Activated CD4-positive, alpha-beta T cell treated with anti-CD3 and anti-CD28 coated beads, Interleukin-2, amount 10 ng/mL, durations not matched to agents 7 days and 5 days (primary cell): ENCODE data around the gene CHCHD4. TPM values are rescaled to one million over a fixed set of nuclear protein-coding genes. Genes with fewer than 3 reads are reported as not detected.
"Not testable (repeated sequence)": the region's sequence is repeated elsewhere in the genome, so short reads cannot be mapped to it uniquely, and the experiment has no call there.

Source experiments
- CTCF ChIA-PET: fragments of 350-600 bp; sonication (Branson Sonifier 250); formaldehyde crosslinking; loops from one replicate; lab custom pipeline; 2021; ENCODE audit warnings: antibody characterized with exemption; lab: Charles Lee
- POLR2A ChIA-PET: fragments of 350-600 bp; sonication (Branson Sonifier 250); formaldehyde crosslinking; loops from one replicate; lab custom pipeline; 2021; ENCODE audit warnings: antibody characterized with exemption; lab: Charles Lee
- DNase-seq: peaks from one replicate; pipeline ENCODE4 v3.0.0-alpha.2; 2020
- H3K27ac Mint-ChIP-seq: one replicate; pipeline ENCODE4 v1.8.0; 2021; ENCODE audit warnings: mild to moderate bottlenecking, moderate library complexity, mixed read lengths
- H3K27me3 Mint-ChIP-seq: one replicate; pipeline ENCODE4 v1.8.0; 2021; ENCODE audit warnings: mixed read lengths
- H3K36me3 Mint-ChIP-seq: one replicate; pipeline ENCODE4 v1.8.0; 2021; ENCODE audit warnings: low read depth, mixed read lengths
- H3K4me1 Mint-ChIP-seq: one replicate; pipeline ENCODE4 v1.8.0; 2021; ENCODE audit warnings: mixed read lengths
- H3K4me3 Mint-ChIP-seq: one replicate; pipeline ENCODE4 v1.8.0; 2021; ENCODE audit warnings: mild to moderate bottlenecking, moderate library complexity, mixed read lengths
- H3K9me3 Mint-ChIP-seq: one replicate; pipeline ENCODE4 v1.8.0; 2021; ENCODE audit warnings: mixed read lengths
- total RNA-seq, 2 experiments: library from RNA; stranded (reverse); gene quantifications; one replicate each; pipeline ENCODE4 v1.2.3, GENCODE V29; 2021

CHCHD4 gene
- total RNA-seq, 2 experiments from 2014 or later: 12.7 to 13.2 TPM

DNA sequence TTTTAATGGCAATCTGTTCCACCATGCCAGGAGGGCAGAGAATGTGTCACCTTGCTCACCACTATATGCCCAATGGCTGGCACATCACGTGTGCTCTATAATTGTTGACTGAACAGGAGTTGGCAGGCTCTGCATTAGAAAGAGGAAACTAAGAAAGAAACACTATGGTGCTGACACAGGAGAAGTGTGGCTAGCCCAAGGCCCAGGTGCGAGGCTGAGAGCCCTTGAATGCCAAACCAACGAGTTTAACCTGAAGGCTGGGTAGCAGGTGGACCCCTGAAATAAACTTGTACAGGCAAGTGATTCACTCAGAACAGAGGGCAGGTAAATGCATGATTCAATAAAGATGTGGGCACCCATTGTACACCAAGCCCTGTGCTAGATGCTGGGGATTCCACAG is 2.4 kb downstream of the CHCHD4 start:
- peaks cover 22% of the 10 kb centered on the region for H3K36me3 Mint-ChIP-seq
- ChIA-PET CTCF (interaction anchor here (1.1 to 1.6 kb wide), 2 partner anchors 12 to 57 kb away, joined by 3 read pairs; partner anchors contain the start of genes LSM3 and XPC), POLR2A (no interaction called here)
- no peak for DNase-seq
- H3K4me1 Mint-ChIP-seq: peaks cover 54% of the 10 kb centered on the region
- no peaks in the 10 kb centered on the region for H3K27me3 Mint-ChIP-seq
- peak overlapping the region; percentile 11 for H3K27ac Mint-ChIP-seq
- H3K9me3 Mint-ChIP-seq: no peaks in the 10 kb centered on the region
- peak overlapping the region; percentile 95 for H3K4me3 Mint-ChIP-seq

- DNase-seq: no peak
- ChIA-PET POLR2A (no interaction called here), CTCF (interaction anchor here (1.1 to 1.6 kb wide), 3 partner anchors 12 to 57 kb away, joined by 3 read pairs; partner anchors contain the start of genes LSM3 and XPC)
- no peak overlapping the region for H3K27ac Mint-ChIP-seq
- peaks cover 50% of the 10 kb centered on the region for H3K4me1 Mint-ChIP-seq
- H3K9me3 Mint-ChIP-seq: no peaks in the 10 kb centered on the region
- no peaks in the 10 kb centered on the region for H3K27me3 Mint-ChIP-seq
- H3K4me3 Mint-ChIP-seq: no peak overlapping the region
- peaks cover 22% of the 10 kb centered on the region for H3K36me3 Mint-ChIP-seq
These were observed 2.8 kb downstream of the CHCHD4 start for GRCh38 chr3:14121859-14122258.

GRCh38 chr3:14120921-14121448 is 3.7 kb downstream of the CHCHD4 start:
- H3K4me3 Mint-ChIP-seq, POLR2A ChIA-PET, H3K9me3 Mint-ChIP-seq, H3K27me3 Mint-ChIP-seq, DNase-seq: not testable (repeated sequence)
- H3K4me1 Mint-ChIP-seq: peaks cover 41% of the 10 kb centered on the region
- CTCF ChIA-PET: interaction anchor here (1.2 to 1.6 kb wide), 2 partner anchors 13 to 57 kb away, joined by 3 read pairs; partner anchors contain the start of genes LSM3 and XPC
- H3K36me3 Mint-ChIP-seq: peaks cover 21% of the 10 kb centered on the region
- peak overlapping the region; percentile 16 for H3K27ac Mint-ChIP-seq

GRCh38 chr3:14120111-14120920 is 4.4 kb downstream of the CHCHD4 start:
- CTCF ChIA-PET: interaction anchor here (1.6 kb wide), 1 partner anchor 14 kb away, joined by 3 read pairs; no protein-coding TSS in a partner anchor

DNA sequence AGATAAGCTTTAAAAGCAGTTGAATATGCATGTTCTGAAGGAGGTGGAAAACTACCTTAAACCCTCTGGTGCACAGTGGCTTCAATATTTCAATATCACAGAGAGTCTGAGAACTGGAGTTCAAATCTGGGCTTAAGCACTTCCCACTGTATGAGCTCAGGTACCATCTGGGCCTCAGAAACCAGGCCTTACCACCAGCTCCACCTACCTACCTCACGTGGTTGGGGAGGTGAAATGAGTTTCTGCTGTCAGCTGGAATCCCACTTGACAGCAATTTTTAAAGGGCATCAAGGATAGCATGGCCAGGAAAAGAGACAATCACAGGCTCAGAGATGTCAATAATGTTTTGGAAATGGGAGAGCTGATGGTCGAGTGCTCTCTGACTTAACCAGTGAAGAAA is 5.0 kb downstream of the CHCHD4 start:
- Mint-ChIP-seq H3K27me3 (no peaks in the 10 kb centered on the region), H3K4me1 (peaks cover 38% of the 10 kb centered on the region), H3K4me3 (no peak overlapping the region), H3K36me3 (peaks cover 23% of the 10 kb centered on the region), H3K9me3 (no peaks in the 10 kb centered on the region), H3K27ac (no peak overlapping the region)
- DNase-seq: no peak
- ChIA-PET CTCF (no interaction called here), POLR2A (no interaction called here)

More at GRCh38 chr3:14120111-14120920, 4.4 kb downstream of the CHCHD4 start:
- POLR2A ChIA-PET: no interaction called here
- no peak overlapping the region for H3K4me3 Mint-ChIP-seq
- no peak for DNase-seq
- no peaks in the 10 kb centered on the region for H3K9me3 Mint-ChIP-seq
- no peaks in the 10 kb centered on the region for H3K27me3 Mint-ChIP-seq
- peaks cover 23% of the 10 kb centered on the region for H3K36me3 Mint-ChIP-seq
- peaks cover 38% of the 10 kb centered on the region for H3K4me1 Mint-ChIP-seq
- H3K27ac Mint-ChIP-seq: no peak overlapping the region

- CTCF ChIA-PET: interaction anchor here (0.5 to 1.3 kb wide), 3 partner anchors 12 to 213 kb away, joined by 3 to 4 read pairs (median 3); no protein-coding TSS in a partner anchor
- POLR2A ChIA-PET: no interaction called here
- peaks cover 36% of the 10 kb centered on the region for H3K4me1 Mint-ChIP-seq
- no peaks in the 10 kb centered on the region for H3K27me3 Mint-ChIP-seq
- peaks cover 23% of the 10 kb centered on the region for H3K36me3 Mint-ChIP-seq
- H3K9me3 Mint-ChIP-seq: no peaks in the 10 kb centered on the region
- no peak overlapping the region for H3K27ac Mint-ChIP-seq
- no peak for DNase-seq
- no peak overlapping the region for H3K4me3 Mint-ChIP-seq
These were observed 6.0 kb downstream of the CHCHD4 start for GRCh38 chr3:14118400-14119381.

GRCh38 chr3:14117468-14118399 is 6.9 kb downstream of the CHCHD4 start:
- DNase-seq: no peak
- ChIA-PET CTCF (interaction anchor here (0.5 to 1.5 kb wide), 5 partner anchors 12 to 214 kb away, joined by 3 to 4 read pairs (median 3); no protein-coding TSS in a partner anchor), POLR2A (no interaction called here)
- no peaks in the 10 kb centered on the region for H3K27me3 Mint-ChIP-seq
- H3K27ac Mint-ChIP-seq: no peak overlapping the region
- no peak overlapping the region for H3K4me3 Mint-ChIP-seq
- peaks cover 30% of the 10 kb centered on the region for H3K36me3 Mint-ChIP-seq
- no peaks in the 10 kb centered on the region for H3K9me3 Mint-ChIP-seq
- peaks cover 26% of the 10 kb centered on the region for H3K4me1 Mint-ChIP-seq

- no peaks in the 10 kb centered on the region for H3K9me3 Mint-ChIP-seq
- POLR2A ChIA-PET: no interaction called here
- CTCF ChIA-PET: interaction anchor here (1.1 to 1.5 kb wide), 4 partner anchors 11 to 218 kb away, joined by 3 to 7 read pairs (median 4); partner anchors contain the start of genes CHCHD4 and TMEM43
These were observed 10.6 kb downstream of the CHCHD4 start for GRCh38 chr3:14113965-14114635.

DNA sequence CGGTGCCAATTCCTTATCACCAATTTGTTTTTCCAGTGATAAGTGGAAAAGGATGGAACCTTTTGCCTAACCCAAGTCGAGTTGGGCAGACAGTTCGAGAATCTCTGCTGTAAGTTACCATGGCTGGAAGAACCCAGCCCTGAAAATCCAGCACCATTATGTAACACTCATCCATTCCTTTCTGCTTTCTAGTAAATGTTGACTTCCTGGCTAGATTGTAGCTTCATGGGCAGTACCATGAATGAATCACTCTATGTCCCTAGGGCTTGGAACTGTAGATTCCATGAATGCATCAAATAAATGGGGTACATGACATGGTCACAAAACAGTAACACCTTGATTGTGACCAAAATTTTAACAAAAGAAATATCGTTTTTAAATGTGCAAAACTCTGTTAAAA is 14.0 kb downstream of the CHCHD4 start:
- Mint-ChIP-seq H3K36me3 (peaks cover 23% of the 10 kb centered on the region), H3K4me3 (no peak overlapping the region), H3K4me1 (no peaks in the 10 kb centered on the region), H3K27me3 (peaks cover 3% of the 10 kb centered on the region), H3K9me3 (no peaks in the 10 kb centered on the region), H3K27ac (no peak overlapping the region)
- CTCF ChIA-PET: interaction anchor here (0.6 to 1.1 kb wide), 3 partner anchors 14 to 659 kb away, joined by 3 read pairs; partner anchors contain the start of genes CHCHD4 and TMEM43
- no peak for DNase-seq
- POLR2A ChIA-PET: no interaction called here

More at GRCh38 chr3:14113965-14114635, 10.6 kb downstream of the CHCHD4 start:
- Mint-ChIP-seq H3K27ac (no peak overlapping the region), H3K36me3 (peaks cover 27% of the 10 kb centered on the region), H3K4me1 (no peaks in the 10 kb centered on the region), H3K4me3 (no peak overlapping the region), H3K27me3 (no peaks in the 10 kb centered on the region)
- no peak for DNase-seq

GRCh38 chr3:14109821-14110220 is 14.8 kb downstream of the CHCHD4 start:
- peaks cover 22% of the 10 kb centered on the region for H3K36me3 Mint-ChIP-seq
- H3K27ac Mint-ChIP-seq, CTCF ChIA-PET, H3K4me1 Mint-ChIP-seq, H3K27me3 Mint-ChIP-seq, H3K9me3 Mint-ChIP-seq, H3K4me3 Mint-ChIP-seq, POLR2A ChIA-PET, DNase-seq: not testable (repeated sequence)
